ENCODE results near the gene MBNL1. TPM values are rescaled to one million over a fixed set of nuclear protein-coding genes. Genes with fewer than 3 reads are reported as not detected.
A peak's percentile ranks its signal among the peaks of the same experiment; 100 is the strongest.

MBNL1 gene
- total and polyA plus RNA-seq, 2 of the 4 experiments (the other 2 are of a cell fraction), result 127 to 664 TPM

GRCh38 chr3:152219216-152219615, 49.5 kb upstream of the MBNL1 start (continued):
- no peak for TF ChIP-seq CTCF (conservative IDR thresholded peaks at IDR 0.05; ENCODE audit: low read depth, low read length)
- no peak for TF ChIP-seq BHLHE40 (IDR thresholded peaks at IDR 0.05; ENCODE audit: low read depth, low read length)
- no peak for TF ChIP-seq MAFK (IDR thresholded peaks at IDR 0.05; ENCODE audit: low read depth, low read length)

GRCh38 chr3:152219769-152220255, 48.9 kb upstream of the MBNL1 start:
- Histone ChIP-seq H4K5ac (ENCODE audit: low read depth, low read length) (no peak overlapping the region), H2BK120ac (ENCODE audit: low read depth, low read length) (no peak overlapping the region), H2AK9ac (replicated peaks; ENCODE audit: low read depth, low read length, poor library complexity) (no peak overlapping the region), H3K4me3 (ENCODE audit: insufficient read depth, low read depth, low read length) (no peak overlapping the region), H4K8ac (ENCODE audit: low read depth in 2 of 2, low read length in 2 of 2) (no peak overlapping the region), H3K4ac (ENCODE audit: low read depth, low read length) (no peak overlapping the region), H2AFZ (replicated peaks; ENCODE audit: low read length, poor library complexity) (no peak overlapping the region), H3K23ac (ENCODE audit: low read depth, low read length) (no peak overlapping the region), H3K27me3 (ENCODE audit: control insufficient read depth, insufficient read depth, low read length) (no peaks in the 10 kb centered on the region), H3K56ac (ENCODE audit: extremely low read depth, insufficient read depth, low read length) (no peak overlapping the region), H3K9me1 (ENCODE audit: insufficient read depth, low read length) (no peaks in the 10 kb centered on the region), H3K79me1 (ENCODE audit: low read depth in 1 of 2, low read length in 2 of 2) (no peaks in the 10 kb centered on the region), H4K20me1 (ENCODE audit: insufficient read depth, low read length) (no peaks in the 10 kb centered on the region), H3K27ac (ENCODE audit: insufficient read depth, low read length) (no peak overlapping the region), H3K9ac (ENCODE audit: low read depth, low read length) (no peak overlapping the region), H3K14ac (replicated peaks; ENCODE audit: low read depth, low read length) (no peak overlapping the region), H2AK5ac (ENCODE audit: low read depth, low read length) (no peak overlapping the region), H2BK20ac (ENCODE audit: low read depth, low read length) (no peak overlapping the region), H3K4me1 (ENCODE audit: control insufficient read depth, insufficient read depth, low read length) (no peaks in the 10 kb centered on the region), H4K91ac (ENCODE audit: insufficient read depth, low read depth, low read length) (no peak overlapping the region), H2BK15ac (ENCODE audit: low read depth, low read length) (no peak overlapping the region), H3K9me3 (ENCODE audit: control insufficient read depth, insufficient read depth, low read length) (no peaks in the 10 kb centered on the region), H3K36me3 (ENCODE audit: control insufficient read depth, insufficient read depth, low read length) (no peaks in the 10 kb centered on the region), H2BK5ac (ENCODE audit: low read depth, low read length, poor library complexity, severe bottlenecking) (no peak overlapping the region), H3K4me2 (ENCODE audit: low read depth, low read length) (peak overlapping the region; percentile 25; the same call in 1 of the 2 replicates), H3K18ac (ENCODE audit: low read depth, low read length) (peak overlapping the region; percentile 32; the same call in 1 of the 2 replicates)
- dilution Hi-C loops (cut with HindIII; ENCODE audit: low sequenced_read_pairs, unreplicated experiment) (no loop called here), intact Hi-C loops (cut with micrococcal nuclease) (loop anchor here (10.0 kb wide), 1 partner anchor 45 kb away; the partner anchor contains the start of gene MBNL1), in situ Hi-C loops (cut with MboI; ENCODE audit: low sequenced_read_pairs) (no loop called here)
- no peak for ATAC-seq (ENCODE audit: low read depth)
- no peak for DNase-seq
- ChIA-PET CTCF (interaction anchor here (1.1 kb wide), 1 partner anchor 15 kb away, joined by 3 read pairs; no protein-coding TSS in a partner anchor), POLR2A (ENCODE audit: unreplicated experiment) (no interaction called here)
- WGBS, 2 experiments (ENCODE audit: extremely low coverage in 2 of 2, insufficient read length in 1 of 2), result no CpG with 5 or more reads among the region's 2 CpGs
- no TSS peak for BruUV-seq (replicated peaks)
- no peak for TF ChIP-seq CTCF (conservative IDR thresholded peaks at IDR 0.05; ENCODE audit: low read depth, low read length)
- no peak for TF ChIP-seq RAD21 (IDR thresholded peaks at IDR 0.05; ENCODE audit: low read length)
- no peak for TF ChIP-seq RCOR1 (IDR thresholded peaks at IDR 0.05; ENCODE audit: insufficient replicate concordance, low read length)
- TF ChIP-seq BHLHE40 (IDR thresholded peaks at IDR 0.05; ENCODE audit: low read depth, low read length), result no peak
- no peak for TF ChIP-seq CHD1 (IDR thresholded peaks at IDR 0.05; ENCODE audit: low read depth, low read length)
- TF ChIP-seq MAFK (IDR thresholded peaks at IDR 0.05; ENCODE audit: low read depth, low read length), result no peak
- TF ChIP-seq USF2 (IDR thresholded peaks at IDR 0.05; ENCODE audit: low read depth, low read length), result no peak
- TF ChIP-seq SMC3 (IDR thresholded peaks at IDR 0.05; ENCODE audit: low read depth, low read length), result no peak
- TF ChIP-seq MAZ (IDR thresholded peaks at IDR 0.05; ENCODE audit: borderline replicate concordance, low read depth, low read length), result no peak
